Fibroblast of upper back skin (primary cell): ENCODE measurements around the gene ADAMTSL1.

Source experiments
- DNase-seq: peaks from one replicate; pipeline ENCODE4 v3.0.0-alpha.2; 2013

Gene ADAMTSL1

GRCh38 chr9:18555105-18555883, 81.3 kb downstream of the ADAMTSL1 start:
- no peak for DNase-seq

GRCh38 chr9:18564018-18564880, 90.3 kb downstream of the ADAMTSL1 start:
- DNase-seq = no peak

GRCh38 chr9:18566121-18566520, 92.2 kb downstream of the ADAMTSL1 start:
- peak; percentile 76 for DNase-seq

- peak; percentile 41 for DNase-seq
Measured at GRCh38 chr9:18568973-18569372, 95.0 kb downstream of the ADAMTSL1 start.

GRCh38 chr9:18569941-18570630, 96.1 kb downstream of the ADAMTSL1 start:
- DNase-seq = peak; percentile 16

- no peak for DNase-seq
Measured at GRCh38 chr9:18573021-18573556, 99.1 kb downstream of the ADAMTSL1 start.

- DNase-seq = no peak
Measured at GRCh38 chr9:18575686-18576085, 101.7 kb downstream of the ADAMTSL1 start.

GRCh38 chr9:18579536-18579935, 105.6 kb downstream of the ADAMTSL1 start:
- no peak for DNase-seq

- peak; percentile 63 for DNase-seq
Measured at GRCh38 chr9:18580151-18580550, 106.2 kb downstream of the ADAMTSL1 start.

- DNase-seq = no peak
Measured at GRCh38 chr9:18585996-18586395, 112.0 kb downstream of the ADAMTSL1 start.

- peak; percentile 83 for DNase-seq
Measured at GRCh38 chr9:18588002-18588401, 114.0 kb downstream of the ADAMTSL1 start.

- no peak for DNase-seq
Measured at GRCh38 chr9:18591261-18591660, 117.3 kb downstream of the ADAMTSL1 start.

GRCh38 chr9:18594837-18595236, 120.9 kb downstream of the ADAMTSL1 start:
- no peak for DNase-seq

- no peak for DNase-seq
Measured at GRCh38 chr9:18595597-18595996, 121.6 kb downstream of the ADAMTSL1 start.

GRCh38 chr9:18596920-18597319, 123.0 kb downstream of the ADAMTSL1 start:
- DNase-seq = peak; percentile 87

GRCh38 chr9:18598969-18599368, 125.0 kb downstream of the ADAMTSL1 start:
- no peak for DNase-seq

GRCh38 chr9:18601026-18601425, 127.1 kb downstream of the ADAMTSL1 start:
- DNase-seq = peak; percentile 18

- DNase-seq = peak; percentile 56
Measured at GRCh38 chr9:18601956-18602355, 128.0 kb downstream of the ADAMTSL1 start.

- DNase-seq = no peak
Measured at GRCh38 chr9:18604767-18605730, 131.1 kb downstream of the ADAMTSL1 start.

GRCh38 chr9:18605766-18606180, 131.8 kb downstream of the ADAMTSL1 start:
- DNase-seq = peak; percentile 30

- no peak for DNase-seq
Measured at GRCh38 chr9:18606281-18606680, 132.3 kb downstream of the ADAMTSL1 start.

- peak; percentile 65 for DNase-seq
Measured at GRCh38 chr9:18606846-18607245, 132.9 kb downstream of the ADAMTSL1 start.
